K562 (cell line): Measurements from ENCODE around the gene SPOCK2. TPM values are rescaled to one million over a fixed set of nuclear protein-coding genes. Genes with fewer than 3 reads are reported as not detected.

Experiments
- BRF1 ChIP-seq: IDR thresholded peaks from 3 replicates; pipeline ENCODE4 v1.6.1; 2011; ENCODE audit warnings: borderline replicate concordance, mild to moderate bottlenecking; ENCODE audit not compliant: insufficient read length; ENCODE audit errors: extremely low read depth
- CEBPB ChIP-seq: fragments of 450-650 bp; IDR thresholded peaks from 2 replicates; pipeline ENCODE4 v1.6.1; 2016; ENCODE audit warnings: missing genetic modification characterization, missing compliant biosample characterization
- EP400 ChIP-seq: fragments of 450-650 bp; IDR thresholded peaks from 2 replicates; pipeline ENCODE4 v1.6.1; 2017; ENCODE audit warnings: antibody characterized with exemption, mild to moderate bottlenecking, moderate library complexity
- HDAC1 ChIP-seq, 2 experiments: fragments of 450-650 bp; IDR thresholded peaks; 2 replicates each; pipeline ENCODE4 v1.6.1; 2016 to 2017; ENCODE audit warnings: inconsistent platforms in 1 of 2, mild to moderate bottlenecking in 1 of 2, moderate library complexity in 1 of 2
- HNRNPK ChIP-seq: fragments of 200-400 bp; formaldehyde crosslinking; IDR thresholded peaks from one replicate; pipeline ENCODE4 v1.6.1; 2018; ENCODE audit warnings: mild to moderate bottlenecking, low read depth, low read length; ENCODE audit not compliant: poor library complexity, severe bottlenecking
- KHSRP ChIP-seq: fragments of 450-650 bp; IDR thresholded peaks from 2 replicates; pipeline ENCODE4 v1.6.1; 2017
- LEF1 ChIP-seq: fragments of 450-650 bp; IDR thresholded peaks from 2 replicates; pipeline ENCODE4 v1.6.1; 2016; ENCODE audit warnings: mild to moderate bottlenecking
- MCM5 ChIP-seq: fragments of 450-650 bp; IDR thresholded peaks from 2 replicates; pipeline ENCODE4 v1.6.1; 2016; ENCODE audit warnings: low read depth
- NCOA2 ChIP-seq, 2 experiments: fragments of 450-650 bp; IDR thresholded peaks; 2 replicates each; pipeline ENCODE4 v1.6.1; 2018; ENCODE audit warnings: mild to moderate bottlenecking in 2 of 2, moderate library complexity in 1 of 2; ENCODE audit not compliant: partially characterized antibody in 2 of 2
- NFE2L1 ChIP-seq: fragments of 450-650 bp; IDR thresholded peaks from 2 replicates; pipeline ENCODE4 v1.6.1; 2016; ENCODE audit warnings: missing genetic modification characterization, low read depth, mild to moderate bottlenecking, missing compliant biosample characterization, moderate library complexity, borderline replicate concordance
- ZNF253 ChIP-seq: fragments of 250-450 bp; sonication (Bioruptor Pico); conservative IDR thresholded peaks from 2 replicates; pipeline ENCODE4 v1.6.1; 2021; ENCODE audit warnings: mild to moderate bottlenecking
- polyA plus RNA-seq, 8 experiments: library from polyadenylated mRNA; depleted of rRNA in 4 of 8; stranded (reverse) in 5 of 8; unstranded in 3 of 8; fragments of >200 nt; fragmentation: Nextera tagmentation in 2 of 8; fragmentation: Illumina TruSeq in 1 of 8; extraction: Ambion mirVana in 2 of 8; extraction: Trizol in 1 of 8; gene quantifications; 2 replicates each; pipeline versions ENCODE4 v1.2.1 to v1.2.3, GENCODE V29; 2011 to 2014; ENCODE audit warnings: inconsistent platforms in 1 of 8, missing spikeins in 1 of 8
- total RNA-seq, 7 experiments: library from RNA; depleted of rRNA in 6 of 7; stranded (reverse); fragments of >200 nt in 6 of 7; fragmentation: Illumina TruSeq in 2 of 7; extraction: Trizol in 2 of 7; gene quantifications; 2 replicates each; pipeline versions ENCODE4 v1.2.1 to v1.2.3, GENCODE V29; 2011 to 2021; ENCODE audit warnings: low replicate concordance in 1 of 7
- TF ChIP-seq, protein P1 (sequence below), 2 experiments: fragments of 450-650 bp; IDR thresholded peaks; 2 replicates each; pipeline ENCODE4 v1.6.1; 2016; ENCODE audit warnings: mild to moderate bottlenecking in 2 of 2, borderline replicate concordance in 1 of 2, low read depth in 1 of 2, moderate library complexity in 1 of 2
- TF ChIP-seq, protein P2 (sequence below): sonication (generic); formaldehyde crosslinking; IDR thresholded peaks from 2 replicates; pipeline ENCODE4 v1.8.1; 2023; ENCODE audit warnings: mild to moderate bottlenecking, missing genetic modification reagents
- TF ChIP-seq, protein P3 (sequence below): fragments of 450-650 bp; formaldehyde crosslinking; IDR thresholded peaks from 2 replicates; pipeline ENCODE4 v1.4.0; 2020; ENCODE audit warnings: mild to moderate bottlenecking, moderate library complexity

The SPOCK2 gene
- total and polyA plus RNA-seq, 9 of the 15 experiments (the other 6 are each of a cell fraction or from before 2014, with no cell fraction given): 0.04 to 0.86 (median 0.11) TPM; not detected in 2

DNA sequence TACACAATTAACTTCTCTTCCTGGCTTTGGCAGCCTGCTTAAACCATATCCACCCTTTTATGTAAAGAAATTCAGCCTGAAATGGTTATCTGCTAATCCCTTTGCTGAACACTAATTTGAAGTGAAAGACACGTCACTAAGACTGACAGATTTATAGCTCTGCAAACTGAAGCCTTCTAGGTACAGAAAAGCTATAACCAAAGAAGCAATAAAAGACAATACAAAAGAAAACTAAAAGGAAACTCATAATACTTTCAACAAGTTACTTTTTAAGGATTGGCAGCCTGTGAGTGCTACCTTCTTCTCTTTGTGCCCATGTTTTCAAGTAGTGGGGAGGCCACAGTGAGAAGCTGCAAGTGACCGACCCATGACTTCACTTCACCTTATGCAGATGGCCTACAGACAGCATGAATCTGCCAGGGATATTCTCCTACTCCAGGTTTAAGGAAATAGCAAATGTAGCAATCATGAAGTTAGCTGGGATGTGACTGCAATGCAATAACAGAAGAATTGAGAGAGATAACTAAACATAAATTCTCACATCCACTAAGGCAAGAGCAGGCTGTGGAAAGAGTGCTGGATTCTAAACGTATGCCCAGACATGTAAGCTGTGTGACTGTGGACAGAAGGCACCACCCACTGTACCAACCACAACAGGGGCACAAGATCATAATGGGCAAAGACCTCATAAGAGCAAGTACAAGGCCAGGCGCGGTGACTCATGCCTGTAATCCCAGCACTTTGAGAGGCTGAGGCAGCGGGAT lies 10.7 kb upstream of the SPOCK2 start (continued):
- TF ChIP-seq, protein P1, sequence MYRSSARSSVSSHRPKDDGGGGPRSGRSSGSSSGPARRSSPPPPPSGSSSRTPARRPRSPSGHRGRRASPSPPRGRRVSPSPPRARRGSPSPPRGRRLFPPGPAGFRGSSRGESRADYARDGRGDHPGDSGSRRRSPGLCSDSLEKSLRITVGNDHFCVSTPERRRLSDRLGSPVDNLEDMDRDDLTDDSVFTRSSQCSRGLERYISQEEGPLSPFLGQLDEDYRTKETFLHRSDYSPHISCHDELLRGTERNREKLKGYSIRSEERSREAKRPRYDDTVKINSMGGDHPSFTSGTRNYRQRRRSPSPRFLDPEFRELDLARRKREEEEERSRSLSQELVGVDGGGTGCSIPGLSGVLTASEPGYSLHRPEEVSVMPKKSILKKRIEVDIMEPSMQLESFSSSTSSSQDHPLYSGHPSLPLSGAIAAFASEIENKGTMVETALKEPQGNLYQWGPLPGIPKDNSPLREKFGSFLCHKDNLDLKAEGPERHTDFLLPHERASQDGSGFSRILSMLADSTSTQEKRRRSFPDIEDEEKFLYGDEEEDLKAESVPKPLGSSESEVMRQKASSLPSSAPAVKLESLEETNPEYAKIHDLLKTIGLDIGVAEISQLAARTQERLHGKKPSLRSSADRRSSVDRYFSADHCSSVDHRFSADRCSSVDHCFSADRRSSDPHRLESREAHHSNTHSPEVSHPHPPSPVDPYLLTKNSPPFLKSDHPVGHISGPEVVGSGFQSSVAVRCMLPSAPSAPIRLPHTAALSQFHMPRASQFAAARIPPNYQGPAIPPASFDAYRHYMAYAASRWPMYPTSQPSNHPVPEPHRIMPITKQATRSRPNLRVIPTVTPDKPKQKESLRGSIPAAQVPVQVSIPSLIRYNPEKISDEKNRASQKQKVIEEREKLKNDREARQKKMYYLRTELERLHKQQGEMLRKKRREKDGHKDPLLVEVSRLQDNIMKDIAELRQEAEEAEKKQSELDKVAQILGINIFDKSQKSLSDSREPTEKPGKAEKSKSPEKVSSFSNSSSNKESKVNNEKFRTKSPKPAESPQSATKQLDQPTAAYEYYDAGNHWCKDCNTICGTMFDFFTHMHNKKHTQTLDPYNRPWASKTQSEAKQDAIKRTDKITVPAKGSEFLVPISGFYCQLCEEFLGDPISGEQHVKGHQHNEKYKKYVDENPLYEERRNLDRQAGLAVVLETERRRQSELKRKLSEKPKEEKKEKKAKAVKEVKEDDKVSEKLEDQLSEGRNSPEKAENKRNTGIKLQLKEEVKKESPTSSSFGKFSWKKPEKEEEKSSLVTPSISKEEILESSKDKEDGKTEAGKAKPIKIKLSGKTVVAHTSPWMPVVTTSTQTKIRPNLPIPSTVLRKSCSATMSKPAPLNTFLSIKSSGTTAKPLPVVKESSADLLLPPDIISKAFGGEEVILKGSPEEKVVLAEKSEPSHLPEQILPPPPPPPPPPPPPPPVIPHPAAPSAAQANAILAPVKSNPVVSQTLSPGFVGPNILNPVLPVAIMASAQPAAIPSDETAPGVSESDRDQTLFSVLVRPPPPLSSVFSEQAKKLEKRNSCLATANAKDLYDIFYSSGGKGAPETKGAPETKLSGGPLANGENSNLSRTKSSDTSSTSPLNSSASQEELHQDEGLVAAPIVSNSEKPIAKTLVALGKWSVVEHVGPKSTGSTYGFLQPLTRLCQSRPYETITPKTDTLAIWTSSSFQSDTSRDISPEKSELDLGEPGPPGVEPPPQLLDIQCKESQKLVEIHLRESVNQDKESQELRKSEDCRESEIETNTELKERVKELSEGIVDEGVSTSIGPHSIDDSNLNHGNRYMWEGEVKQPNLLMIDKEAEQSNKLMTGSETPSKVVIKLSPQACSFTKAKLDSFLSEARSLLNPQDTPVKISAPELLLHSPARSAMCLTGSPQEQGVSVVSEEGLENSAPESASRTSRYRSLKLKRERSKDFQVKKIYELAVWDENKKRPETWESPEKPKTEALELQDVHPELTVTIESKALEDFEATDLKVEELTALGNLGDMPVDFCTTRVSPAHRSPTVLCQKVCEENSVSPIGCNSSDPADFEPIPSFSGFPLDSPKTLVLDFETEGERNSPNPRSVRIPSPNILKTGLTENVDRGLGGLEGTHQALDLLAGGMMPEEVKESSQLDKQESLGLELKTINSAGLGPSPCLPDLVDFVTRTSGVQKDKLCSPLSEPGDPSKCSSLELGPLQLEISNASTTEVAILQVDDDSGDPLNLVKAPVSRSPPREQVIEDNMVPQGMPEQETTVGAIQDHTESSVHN (IDR thresholded peaks at IDR 0.05; ENCODE audit: borderline replicate concordance in 1 of 2, low read depth in 1 of 2): peak in 1 of 2 experiments; percentile 75; a peak in 1 of 4 replicates
- no peak for TF ChIP-seq EP400
- TF ChIP-seq BRF1: no peak
- TF ChIP-seq MCM5: no peak
- TF ChIP-seq, protein P2, sequence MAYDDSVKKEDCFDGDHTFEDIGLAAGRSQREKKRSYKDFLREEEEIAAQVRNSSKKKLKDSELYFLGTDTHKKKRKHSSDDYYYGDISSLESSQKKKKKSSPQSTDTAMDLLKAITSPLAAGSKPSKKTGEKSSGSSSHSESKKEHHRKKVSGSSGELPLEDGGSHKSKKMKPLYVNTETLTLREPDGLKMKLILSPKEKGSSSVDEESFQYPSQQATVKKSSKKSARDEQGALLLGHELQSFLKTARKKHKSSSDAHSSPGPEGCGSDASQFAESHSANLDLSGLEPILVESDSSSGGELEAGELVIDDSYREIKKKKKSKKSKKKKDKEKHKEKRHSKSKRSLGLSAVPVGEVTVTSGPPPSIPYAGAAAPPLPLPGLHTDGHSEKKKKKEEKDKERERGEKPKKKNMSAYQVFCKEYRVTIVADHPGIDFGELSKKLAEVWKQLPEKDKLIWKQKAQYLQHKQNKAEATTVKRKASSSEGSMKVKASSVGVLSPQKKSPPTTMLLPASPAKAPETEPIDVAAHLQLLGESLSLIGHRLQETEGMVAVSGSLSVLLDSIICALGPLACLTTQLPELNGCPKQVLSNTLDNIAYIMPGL: no peak
- no peak for TF ChIP-seq KHSRP
- TF ChIP-seq, protein P3, sequence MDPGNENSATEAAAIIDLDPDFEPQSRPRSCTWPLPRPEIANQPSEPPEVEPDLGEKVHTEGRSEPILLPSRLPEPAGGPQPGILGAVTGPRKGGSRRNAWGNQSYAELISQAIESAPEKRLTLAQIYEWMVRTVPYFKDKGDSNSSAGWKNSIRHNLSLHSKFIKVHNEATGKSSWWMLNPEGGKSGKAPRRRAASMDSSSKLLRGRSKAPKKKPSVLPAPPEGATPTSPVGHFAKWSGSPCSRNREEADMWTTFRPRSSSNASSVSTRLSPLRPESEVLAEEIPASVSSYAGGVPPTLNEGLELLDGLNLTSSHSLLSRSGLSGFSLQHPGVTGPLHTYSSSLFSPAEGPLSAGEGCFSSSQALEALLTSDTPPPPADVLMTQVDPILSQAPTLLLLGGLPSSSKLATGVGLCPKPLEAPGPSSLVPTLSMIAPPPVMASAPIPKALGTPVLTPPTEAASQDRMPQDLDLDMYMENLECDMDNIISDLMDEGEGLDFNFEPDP (CRISPR knock-in tag): no peak
- TF ChIP-seq HNRNPK: no peak
- no peak for TF ChIP-seq ZNF253
- TF ChIP-seq HDAC1 (IDR thresholded peaks at IDR 0.05): no peak
- no peak for TF ChIP-seq NCOA2 (IDR thresholded peaks at IDR 0.05; ENCODE audit: partially characterized antibody in 2 of 2)
- no peak for TF ChIP-seq NFE2L1
- peak; percentile 8; the same call in 1 of the 2 replicates for TF ChIP-seq CEBPB
- TF ChIP-seq LEF1: peak; percentile 69; the same call in 1 of the 2 replicates
